Measurements from ENCODE around the gene EMP2.

Gene EMP2

DNA sequence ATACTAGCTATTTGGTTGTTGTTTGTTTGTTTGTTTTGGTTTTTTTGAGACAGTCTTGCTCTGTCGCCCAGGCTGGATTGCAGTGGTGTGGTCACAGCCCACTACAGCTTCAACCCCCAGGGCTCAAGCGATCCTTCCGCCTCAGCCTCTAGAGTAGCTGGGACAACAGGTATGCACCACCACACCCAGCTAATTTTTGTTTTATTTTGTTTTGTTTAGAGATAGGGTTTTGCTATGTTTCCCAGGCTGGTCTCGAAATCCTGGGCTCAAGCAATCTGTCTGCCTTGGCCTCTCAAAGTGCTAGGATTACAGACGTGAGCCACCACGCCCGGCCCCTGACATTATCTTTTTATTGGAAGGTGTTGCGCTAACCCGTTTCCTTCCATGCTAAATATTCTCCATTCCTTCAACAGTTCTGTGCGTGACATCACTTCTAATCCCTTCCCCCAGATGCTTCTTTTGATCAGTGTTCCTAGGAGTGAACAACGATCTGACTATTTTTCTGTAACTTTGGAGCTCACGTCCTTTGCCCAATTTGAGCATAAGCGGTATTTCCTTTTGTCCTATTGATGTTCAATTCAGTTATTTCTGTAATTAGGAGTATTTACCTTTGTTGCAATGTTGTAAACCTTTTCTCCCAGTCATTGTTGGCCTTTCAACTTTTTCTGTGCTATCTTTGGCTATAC, 30.2 kb upstream of the EMP2 start:
- no peak overlapping the region for H3K4me3 ChIP-seq (ENCODE audit: low read depth, low read length)

DNA sequence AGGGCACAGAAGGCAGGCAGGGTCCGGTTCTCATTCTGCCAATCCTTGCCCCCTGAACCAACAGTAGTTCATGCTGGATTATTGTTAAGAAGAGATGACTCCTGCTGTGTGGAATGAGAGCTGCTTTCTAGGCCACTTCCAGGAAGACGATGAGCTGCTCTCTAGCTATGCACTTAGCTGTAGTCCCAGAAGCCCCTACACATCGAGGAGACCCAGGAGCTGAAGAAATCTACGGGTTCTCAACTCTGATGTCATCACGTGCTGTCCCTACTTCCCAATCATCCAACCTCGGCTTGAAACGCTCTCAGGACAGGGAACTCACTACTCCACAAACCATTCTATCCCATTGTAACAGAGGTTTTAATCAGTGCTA, 29.0 kb upstream of the EMP2 start:
- no peak overlapping the region for H3K4me3 ChIP-seq (ENCODE audit: low read depth, low read length)

DNA sequence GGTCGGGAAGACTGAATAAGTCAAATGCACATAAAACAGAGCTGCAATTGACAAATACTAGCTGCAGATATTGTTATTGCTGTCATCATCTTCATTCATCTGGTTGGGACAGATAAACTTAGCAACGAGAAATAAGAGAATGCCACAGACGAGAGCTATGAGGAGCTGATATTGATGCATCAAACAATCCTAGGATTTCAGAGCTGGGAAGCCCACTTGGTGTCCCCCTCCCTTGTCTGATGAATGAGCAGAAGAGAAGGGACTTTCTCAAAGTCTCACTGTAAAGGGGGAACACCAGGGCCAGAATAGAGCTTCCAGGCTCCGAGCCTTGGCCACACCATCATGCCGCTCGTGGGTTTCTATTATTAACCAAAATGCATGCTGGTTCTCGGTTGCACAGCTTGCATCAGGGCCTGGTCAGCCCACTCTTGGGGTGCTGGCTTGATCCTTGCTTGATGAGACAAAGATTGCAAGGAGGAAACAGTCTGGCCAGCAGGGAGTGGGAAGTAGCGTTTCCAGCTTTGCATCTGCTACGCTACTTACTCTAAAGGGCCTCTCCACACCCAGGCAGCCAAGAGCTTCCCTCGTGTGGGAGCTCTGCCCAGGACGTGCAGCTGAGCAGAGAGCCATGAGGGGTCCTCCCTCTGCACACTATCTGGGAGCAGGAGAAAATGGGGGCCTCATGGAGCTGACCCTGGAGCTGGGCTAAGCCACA, 28.4 kb upstream of the EMP2 start:
- H3K4me3 ChIP-seq (ENCODE audit: low read depth, low read length) = no peak overlapping the region

DNA sequence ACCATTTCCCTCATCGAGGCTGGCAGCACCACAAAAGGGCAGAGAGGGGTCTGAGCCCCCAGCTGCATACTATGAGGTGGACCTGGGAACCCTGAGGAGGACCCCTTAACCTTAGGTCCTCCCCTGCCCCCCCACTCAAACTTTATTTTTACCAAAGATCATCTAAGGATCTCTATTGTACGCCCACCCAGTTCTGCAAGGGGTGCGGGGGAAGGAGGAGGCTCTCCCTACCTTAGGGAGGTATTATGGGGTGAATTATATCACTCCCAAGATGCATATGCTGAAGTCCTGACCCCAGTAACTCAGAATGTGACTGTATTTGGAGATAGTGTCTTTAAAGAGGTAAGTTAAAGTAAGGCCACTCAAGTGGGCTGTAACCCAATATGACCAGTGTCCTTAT, 26.8 kb upstream of the EMP2 start:
- H3K4me3 ChIP-seq (ENCODE audit: low read depth, low read length) = no peak overlapping the region

DNA sequence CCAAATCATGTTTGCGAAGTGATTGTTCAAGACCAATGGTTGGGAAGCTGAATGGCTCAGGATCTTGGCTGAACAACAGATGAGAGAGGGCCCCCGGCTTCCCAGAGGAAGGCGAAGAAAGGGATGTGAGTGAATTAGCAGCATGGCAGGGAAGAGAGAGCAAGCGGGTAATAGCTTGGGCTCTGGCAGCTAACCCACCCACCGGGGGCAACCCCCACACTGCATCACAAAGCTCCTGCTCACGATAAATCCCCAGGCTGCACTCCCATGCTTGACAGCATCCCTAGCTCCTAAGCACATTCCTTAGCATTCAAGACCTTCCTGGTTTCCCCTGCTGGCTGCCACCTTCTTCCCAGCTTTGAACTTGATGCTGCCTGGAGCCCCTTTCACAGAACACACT, 26.2 kb upstream of the EMP2 start:
- H3K4me3 ChIP-seq (ENCODE audit: low read depth, low read length) = no peak overlapping the region

DNA sequence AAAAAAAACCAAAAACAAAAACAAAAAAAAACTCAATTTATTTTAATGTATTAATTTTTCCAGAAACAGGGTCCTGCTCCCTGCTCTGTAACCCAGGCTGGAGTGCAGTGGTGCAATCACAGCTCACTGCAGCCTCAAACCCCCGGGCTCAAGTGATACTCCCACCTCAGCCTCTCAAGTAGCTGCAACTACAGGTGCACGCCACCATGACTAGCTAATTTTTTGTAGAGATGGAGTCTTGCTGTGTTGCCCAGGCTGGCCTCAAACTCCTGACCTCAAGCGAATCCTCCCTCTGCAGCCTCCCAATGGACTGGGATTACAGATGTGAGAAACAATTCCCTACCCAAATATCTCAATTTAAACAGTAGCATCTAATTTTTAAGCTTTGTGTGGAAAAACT, 25.2 kb upstream of the EMP2 start:
- H3K4me3 ChIP-seq (ENCODE audit: low read depth, low read length) = no peak overlapping the region

DNA sequence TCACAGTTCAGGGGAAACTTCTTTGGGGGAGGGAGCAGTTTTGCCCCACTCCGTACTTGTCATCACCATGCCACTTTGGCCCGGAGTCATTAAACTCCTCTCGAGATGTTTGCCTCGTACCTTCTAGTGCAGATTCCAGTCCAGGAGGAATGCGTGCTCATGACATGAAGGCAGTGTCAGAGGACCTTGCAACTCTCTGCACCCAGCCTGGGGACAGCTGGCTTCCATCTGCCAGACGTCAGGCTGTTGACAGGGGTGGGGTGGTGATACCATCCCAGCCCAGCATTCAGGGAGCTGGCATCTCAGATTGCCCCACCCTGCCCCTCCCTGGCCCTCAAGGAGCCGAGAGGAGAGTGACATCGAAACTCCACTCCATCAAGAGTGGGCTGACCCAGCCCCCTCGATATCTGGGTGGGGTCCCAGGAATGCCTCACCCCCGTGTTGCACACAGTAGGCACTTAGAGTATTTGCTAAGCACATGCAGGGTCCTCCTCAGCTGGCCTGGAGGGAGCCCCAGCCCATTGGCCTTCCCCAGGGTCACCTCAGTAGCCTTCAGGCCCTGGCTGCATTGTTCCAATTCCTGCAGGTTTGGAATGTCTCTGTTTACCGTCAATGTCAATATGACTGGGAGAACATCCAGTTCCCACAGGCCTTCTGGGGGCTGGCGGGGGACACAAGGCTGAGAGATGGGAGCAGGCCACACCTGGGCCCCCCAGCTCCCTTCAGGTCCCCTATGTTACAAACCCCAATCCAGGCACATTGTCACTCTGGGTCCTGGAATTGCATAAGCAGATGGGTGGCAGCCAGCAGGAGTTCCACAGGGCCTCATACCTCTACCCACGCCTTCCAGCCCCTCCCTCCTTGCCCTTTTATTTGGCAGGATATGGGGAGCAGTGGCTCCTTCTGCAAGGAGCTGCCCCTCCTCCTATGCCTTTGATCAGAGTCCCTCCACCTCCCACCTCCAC, 21.3 kb upstream of the EMP2 start:
- no peak overlapping the region for H3K4me3 ChIP-seq (ENCODE audit: low read depth, low read length)

DNA sequence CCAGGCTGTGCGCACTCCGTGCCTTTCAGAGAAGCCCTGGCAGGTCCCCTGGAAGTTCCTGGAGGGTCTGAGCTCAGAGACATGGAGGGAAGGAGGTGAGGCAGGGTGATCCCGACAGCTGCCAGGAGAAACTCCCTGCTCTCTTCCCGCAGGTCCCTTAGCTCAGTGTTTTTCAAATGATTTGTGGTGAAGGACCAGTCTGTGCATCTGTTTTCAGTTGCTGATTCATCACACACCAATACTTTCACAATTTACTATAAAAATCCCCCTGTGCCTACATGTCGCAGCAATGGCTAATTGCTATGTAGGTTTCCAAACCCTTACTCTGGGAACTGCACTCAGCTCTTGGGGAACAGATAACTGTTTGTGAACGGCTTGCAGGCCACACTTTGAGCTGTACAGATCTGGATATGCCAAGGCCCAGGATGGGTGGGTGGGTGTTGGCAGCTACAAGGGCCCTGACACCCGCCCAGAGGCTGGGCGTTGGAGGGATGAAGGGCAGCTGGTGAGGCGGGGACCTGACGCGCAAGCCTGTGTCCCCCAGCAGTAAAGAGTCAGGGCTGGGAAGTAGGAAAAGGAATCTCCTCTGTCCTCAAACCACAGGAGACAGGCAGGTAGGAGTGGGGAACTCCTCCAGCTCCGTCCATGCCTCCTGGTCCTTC, 20.5 kb upstream of the EMP2 start:
- no peak overlapping the region for H3K4me3 ChIP-seq (ENCODE audit: low read depth, low read length)

DNA sequence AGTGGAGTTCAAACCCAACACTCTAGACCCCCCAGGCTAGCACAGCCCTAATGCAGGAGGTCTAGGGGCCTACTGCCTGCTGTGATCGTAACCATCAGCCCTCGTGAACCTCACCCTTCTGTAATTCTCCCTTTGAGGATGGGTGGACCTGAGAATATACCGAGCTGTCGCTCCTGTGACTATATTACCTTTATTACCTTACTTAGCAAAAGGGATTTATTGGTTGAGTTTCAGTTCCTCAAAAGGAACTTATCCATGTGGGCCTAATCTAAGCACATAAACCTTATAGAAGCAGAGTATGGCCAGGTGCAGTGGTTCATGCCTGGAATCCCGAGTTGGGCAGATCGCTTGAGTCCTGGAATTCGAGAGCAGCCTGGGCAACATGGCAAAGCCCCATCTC, 19.2 kb upstream of the EMP2 start:
- H3K4me3 ChIP-seq (ENCODE audit: low read depth, low read length) = no peak overlapping the region

DNA sequence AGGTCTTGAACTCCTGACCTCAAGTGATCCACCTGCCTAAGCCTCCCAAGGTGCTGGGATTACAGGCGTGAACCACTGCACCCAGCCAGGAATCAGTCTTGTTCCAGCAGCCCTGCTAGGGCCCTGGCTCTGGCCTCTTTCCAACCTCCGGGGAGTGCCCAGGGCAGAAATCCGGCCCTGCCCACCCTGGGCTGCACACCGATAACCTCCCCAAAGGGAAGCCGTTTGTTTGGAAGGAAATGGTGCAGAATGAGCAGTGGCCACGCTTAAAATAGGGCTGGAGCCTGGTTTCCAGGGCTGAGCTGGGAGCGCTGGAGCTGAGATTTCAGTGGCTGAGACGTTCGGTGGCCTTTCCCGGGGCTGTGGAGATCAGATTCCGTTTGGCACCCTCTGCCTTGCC, 17.8 kb upstream of the EMP2 start:
- no peak overlapping the region for H3K4me3 ChIP-seq (ENCODE audit: low read depth, low read length)

DNA sequence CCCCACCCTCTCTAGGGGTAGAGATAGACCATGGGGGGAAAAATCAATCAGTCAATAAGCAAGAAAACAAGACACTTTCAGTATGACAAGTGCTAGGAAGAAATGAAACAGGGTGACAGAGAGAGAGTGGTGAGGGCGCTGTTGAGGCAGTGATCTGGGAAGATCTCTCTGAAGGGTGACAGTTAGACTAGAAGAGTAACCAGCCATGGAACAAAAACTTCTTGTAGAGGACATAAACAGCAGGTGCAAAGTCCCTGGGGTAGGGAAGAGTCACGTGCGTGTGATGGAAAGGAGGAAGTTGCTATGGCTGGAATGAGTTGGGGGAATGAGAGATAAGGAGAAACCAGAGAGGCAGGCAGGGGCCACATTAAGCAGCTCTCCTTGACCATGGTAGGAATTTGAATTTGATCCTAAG, 16.8 kb upstream of the EMP2 start:
- no peak overlapping the region for H3K4me3 ChIP-seq (ENCODE audit: low read depth, low read length)

DNA sequence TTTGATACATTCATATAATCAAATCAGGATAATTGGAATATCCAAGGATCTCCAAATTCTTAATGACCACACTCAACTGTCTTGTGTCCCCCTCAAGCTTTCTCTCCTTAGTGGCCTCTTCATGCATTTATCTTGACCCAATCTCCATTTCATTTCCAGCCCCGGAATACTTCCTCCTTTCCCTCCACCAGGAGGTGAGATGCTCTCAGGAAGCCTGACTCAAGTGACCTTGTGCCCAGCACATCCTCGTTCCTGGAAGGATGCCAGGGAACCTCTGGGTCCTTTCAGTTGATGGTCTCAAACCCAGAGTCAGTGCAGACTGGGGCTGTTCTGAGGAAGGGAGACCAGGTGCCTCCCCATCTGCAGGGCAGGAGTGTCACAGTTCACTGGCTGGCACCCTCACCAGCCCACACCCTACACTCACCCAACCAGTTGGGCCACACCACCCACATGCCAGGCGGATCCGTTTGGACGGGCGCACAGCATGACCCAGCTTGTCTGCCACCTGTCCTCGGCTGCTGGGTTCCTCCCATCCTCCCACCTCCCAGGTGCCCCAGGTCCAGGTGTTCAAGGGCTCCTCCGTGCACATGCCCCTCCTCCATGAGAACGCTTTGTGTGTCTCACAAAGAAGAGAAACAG, 14.0 kb upstream of the EMP2 start:
- no peak overlapping the region for H3K4me3 ChIP-seq (ENCODE audit: low read depth, low read length)

DNA sequence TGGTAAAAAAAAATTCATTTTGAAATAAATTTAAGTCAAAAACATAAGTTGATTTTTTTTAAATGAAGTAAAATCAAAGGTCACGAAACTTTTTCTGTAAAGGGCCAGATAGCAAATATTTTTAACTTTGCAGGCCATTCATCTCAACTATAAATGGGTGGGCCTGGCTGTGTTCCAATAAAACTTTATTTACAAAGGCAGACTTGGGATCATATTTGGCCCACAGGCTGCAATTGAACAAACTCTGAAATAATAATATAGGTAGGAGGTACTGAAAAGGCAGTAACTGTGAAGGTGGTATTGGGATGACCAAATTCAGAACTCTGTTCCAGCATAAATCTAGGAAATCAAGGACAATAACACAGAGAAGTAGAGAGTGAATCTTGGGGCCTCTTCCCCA, 12.2 kb upstream of the EMP2 start:
- H3K4me3 ChIP-seq (ENCODE audit: low read depth, low read length) = no peak overlapping the region

DNA sequence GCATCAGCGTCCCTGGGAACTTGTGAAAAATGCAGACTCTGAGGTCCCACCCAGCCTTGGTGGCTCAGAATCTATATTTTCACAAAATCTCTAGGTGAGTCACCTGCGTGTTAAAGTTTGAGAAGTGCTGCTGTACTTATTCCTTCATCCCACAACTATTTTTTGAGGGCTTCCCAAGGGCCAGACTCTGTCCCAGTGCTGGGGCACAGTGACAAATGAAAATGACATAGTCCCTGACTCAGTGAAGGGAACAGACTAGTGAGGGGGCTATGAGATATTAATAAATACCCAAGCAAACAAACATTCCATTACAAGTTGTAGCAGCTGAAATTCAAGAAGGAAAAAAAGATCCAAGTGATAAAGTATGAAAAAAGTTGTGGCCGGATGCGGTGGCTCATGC, 9.9 kb upstream of the EMP2 start:
- no peak overlapping the region for H3K4me3 ChIP-seq (ENCODE audit: low read depth, low read length)

DNA sequence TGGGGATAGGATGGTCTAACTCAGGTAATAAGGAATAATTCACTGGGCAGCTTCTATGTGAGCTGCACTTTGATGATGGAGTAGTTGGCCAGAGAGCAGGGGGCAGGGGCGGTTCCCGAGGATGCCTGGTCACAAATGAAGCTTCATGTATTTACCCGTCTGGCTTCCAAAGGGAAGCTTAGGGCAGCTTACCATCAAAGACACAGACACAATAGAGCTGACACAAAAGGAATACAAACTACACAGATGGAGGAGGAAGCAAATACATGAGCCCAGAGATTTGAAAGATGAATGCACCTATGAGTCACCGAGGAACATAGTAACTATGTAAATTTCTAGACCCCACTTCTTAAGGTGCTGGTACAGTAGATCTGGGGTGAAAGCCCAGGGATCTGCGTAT, 8.7 kb upstream of the EMP2 start:
- H3K4me3 ChIP-seq (ENCODE audit: low read depth, low read length) = no peak overlapping the region

DNA sequence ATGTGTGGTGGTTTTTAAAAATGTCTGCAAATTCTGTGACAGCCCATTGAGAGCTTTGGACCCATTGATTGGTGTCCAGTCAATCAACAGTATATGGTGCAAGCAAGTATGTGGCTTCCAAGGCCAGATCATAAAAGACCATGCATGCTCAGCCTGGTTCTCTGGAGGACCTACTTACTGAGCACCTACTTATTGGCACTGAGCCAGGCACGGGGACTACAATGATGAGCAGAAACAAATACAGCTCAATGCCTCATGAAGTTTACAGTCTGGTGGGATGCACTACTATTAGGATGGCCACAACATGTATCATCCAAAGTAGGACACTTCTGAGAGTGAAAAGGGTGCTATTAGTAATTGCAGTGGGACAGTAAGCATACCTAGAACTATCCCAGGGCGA, 7.2 kb upstream of the EMP2 start:
- no peak overlapping the region for H3K4me3 ChIP-seq (ENCODE audit: low read depth, low read length)

DNA sequence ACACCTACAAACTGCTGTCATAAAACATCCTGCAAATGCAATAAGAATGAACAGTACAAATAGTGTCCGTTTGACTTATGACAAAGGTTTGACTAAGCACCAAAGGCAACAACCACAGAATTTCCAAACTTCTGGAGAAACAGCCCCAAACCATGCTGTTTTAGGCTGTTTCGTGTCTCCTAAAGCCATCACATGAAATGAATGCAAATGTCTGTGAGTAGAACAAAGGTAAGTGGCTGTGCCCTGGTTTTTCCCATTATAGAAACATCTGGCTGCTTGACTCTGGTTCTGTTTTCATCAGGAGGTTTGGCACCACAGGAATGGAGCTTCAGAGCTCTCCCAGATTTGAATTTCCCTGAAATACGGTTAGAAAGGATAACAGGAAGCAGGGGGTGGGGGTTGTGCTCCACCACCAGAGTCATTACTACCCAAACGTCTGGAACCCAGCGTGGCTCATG, 4.6 kb upstream of the EMP2 start:
- H3K4me3 ChIP-seq (ENCODE audit: low read depth, low read length) = no peak overlapping the region

DNA sequence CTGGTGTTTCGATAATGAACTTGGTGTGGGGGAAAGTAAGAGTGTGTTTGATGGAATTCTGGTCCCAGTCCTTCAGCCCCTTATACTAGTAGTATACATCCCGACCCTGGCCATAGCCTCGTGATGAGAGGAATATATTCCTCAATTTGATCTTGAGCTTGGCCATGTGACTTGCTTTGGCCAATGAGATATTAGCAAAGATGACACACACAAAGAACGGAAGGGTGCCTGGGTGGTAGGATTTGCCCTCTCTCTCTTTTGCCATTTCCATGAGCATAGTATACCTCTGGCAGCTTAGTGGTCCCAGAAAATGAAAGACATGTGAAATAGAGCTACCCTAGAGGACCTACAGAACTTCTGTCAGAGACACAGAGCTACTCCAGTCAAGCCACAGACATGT, 2.9 kb upstream of the EMP2 start:
- no peak overlapping the region for H3K4me3 ChIP-seq (ENCODE audit: low read depth, low read length)

DNA sequence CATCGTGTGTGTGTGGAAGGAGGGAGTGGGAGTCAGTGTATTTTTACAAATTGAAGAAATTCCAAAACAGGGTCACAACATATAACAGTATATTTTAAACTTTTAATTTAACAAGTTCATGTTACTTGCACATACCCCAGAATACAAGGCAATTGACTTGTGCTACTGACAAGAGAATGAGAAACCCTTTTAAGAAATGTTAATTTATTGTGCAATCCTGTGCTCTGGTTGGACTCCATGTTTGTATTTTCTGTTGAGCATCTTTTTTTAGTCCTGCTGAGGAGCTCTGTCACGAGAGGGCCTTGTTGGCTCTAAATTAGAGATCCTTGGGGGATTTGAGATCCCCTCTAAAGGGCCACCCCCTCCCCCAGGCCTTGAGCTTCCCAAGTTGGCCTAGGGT, 1.1 kb upstream of the EMP2 start:
- no peak overlapping the region for H3K4me3 ChIP-seq (ENCODE audit: low read depth, low read length)

DNA sequence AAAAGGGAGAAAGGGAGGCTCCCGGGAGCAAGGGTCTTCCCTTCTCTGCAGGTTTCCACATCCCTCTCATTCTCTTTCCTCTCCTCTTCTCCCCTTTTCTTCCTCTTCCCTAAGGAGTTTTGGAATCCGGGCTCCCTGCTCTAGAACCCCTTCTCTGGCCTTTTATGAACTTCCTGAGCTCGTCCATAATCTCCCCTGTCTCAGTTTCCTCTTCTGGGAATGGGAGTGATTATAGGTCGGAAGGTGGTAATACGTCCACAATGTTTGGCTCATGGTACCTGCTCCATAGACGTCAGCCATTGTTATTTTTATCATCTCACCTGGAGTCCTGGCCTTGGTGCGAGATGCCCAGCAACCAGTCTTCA, 467 bp upstream of the EMP2 start:
- peak overlapping the region; percentile 67 for H3K4me3 ChIP-seq (ENCODE audit: low read depth, low read length)

DNA sequence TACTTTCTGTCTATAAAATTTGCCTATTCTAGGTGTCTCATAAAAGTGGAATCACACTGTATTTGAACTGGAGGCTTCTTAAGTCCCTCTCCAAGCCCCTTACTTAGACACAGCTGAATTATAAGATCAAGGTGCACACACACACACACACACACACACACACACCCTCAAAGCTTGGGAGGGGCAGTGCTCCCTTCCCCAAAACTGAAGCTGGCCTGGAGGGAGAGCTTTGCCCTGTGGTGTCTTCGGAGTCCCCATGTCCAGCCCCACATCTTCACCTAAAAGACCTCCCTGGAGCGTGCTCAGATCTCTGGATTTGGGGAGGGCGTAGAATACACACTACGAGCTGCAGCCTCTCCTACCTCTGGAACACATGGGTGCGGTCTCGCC, 828 bp downstream of the EMP2 start:
- H3K4me3 ChIP-seq (ENCODE audit: low read depth, low read length) = peak overlapping the region; percentile 67

All from iPS-11a (cell line).